KMS-11 (cell line): ENCODE data around the gene GRAMD4.

ENCODE experiments used
- H2AFZ ChIP-seq: fragments of 200-600 bp; sonication (generic); 2 replicates; pipeline ENCODE4 v1.6.1; 2016; ENCODE audit warnings: antibody characterized with exemption, mixed run types, low read depth
- H3K27ac ChIP-seq: fragments of 200-600 bp; sonication (generic); 2 replicates; pipeline ENCODE4 v1.6.1; 2016; ENCODE audit warnings: mild to moderate bottlenecking, mixed run types
- H3K27me3 ChIP-seq: fragments of 200-600 bp; sonication (generic); 2 replicates; pipeline ENCODE4 v1.6.1; 2017; ENCODE audit warnings: mild to moderate bottlenecking, low read depth, mixed run types, moderate library complexity; ENCODE audit not compliant: insufficient read depth
- H3K36me3 ChIP-seq: fragments of 200-600 bp; sonication (generic); 2 replicates; pipeline ENCODE4 v1.6.1; 2017; ENCODE audit warnings: mild to moderate bottlenecking, mixed run types; ENCODE audit not compliant: insufficient read depth
- H3K4me1 ChIP-seq: fragments of 200-600 bp; sonication (generic); 2 replicates; pipeline ENCODE4 v1.6.1; 2016; ENCODE audit warnings: mild to moderate bottlenecking, low read depth, mixed run types; ENCODE audit not compliant: poor library complexity, severe bottlenecking
- H3K4me2 ChIP-seq: fragments of 200-600 bp; sonication (generic); 2 replicates; pipeline ENCODE4 v1.7.0; 2016; ENCODE audit warnings: mild to moderate bottlenecking, mixed run types
- H3K4me3 ChIP-seq: fragments of 200-600 bp; sonication (generic); IDR thresholded peaks from 2 replicates; pipeline ENCODE4 v1.6.1; 2017; ENCODE audit warnings: low read depth, low read length, mixed read lengths; ENCODE audit not compliant: insufficient read depth
- H3K79me2 ChIP-seq: fragments of 200-600 bp; sonication (generic); 2 replicates; pipeline ENCODE4 v1.6.1; 2016; ENCODE audit warnings: low read depth, mixed run types; ENCODE audit not compliant: insufficient read depth
- H3K9ac ChIP-seq: fragments of 200-600 bp; sonication (generic); 2 replicates; pipeline ENCODE4 v1.6.1; 2016; ENCODE audit warnings: mild to moderate bottlenecking, mixed run types
- H4K20me1 ChIP-seq: fragments of 200-600 bp; sonication (generic); 2 replicates; pipeline ENCODE4 v1.6.1; 2016; ENCODE audit warnings: mild to moderate bottlenecking, mixed run types; ENCODE audit not compliant: insufficient read depth
- TF ChIP-seq, protein P1 (sequence below): fragments of 200-600 bp; sonication (generic); conservative IDR thresholded peaks from 2 replicates; pipeline ENCODE4 v1.6.1; 2017; ENCODE audit warnings: low read depth, mild to moderate bottlenecking, antibody characterized with exemption, low read length, moderate library complexity, mixed read lengths

GRAMD4 gene

DNA sequence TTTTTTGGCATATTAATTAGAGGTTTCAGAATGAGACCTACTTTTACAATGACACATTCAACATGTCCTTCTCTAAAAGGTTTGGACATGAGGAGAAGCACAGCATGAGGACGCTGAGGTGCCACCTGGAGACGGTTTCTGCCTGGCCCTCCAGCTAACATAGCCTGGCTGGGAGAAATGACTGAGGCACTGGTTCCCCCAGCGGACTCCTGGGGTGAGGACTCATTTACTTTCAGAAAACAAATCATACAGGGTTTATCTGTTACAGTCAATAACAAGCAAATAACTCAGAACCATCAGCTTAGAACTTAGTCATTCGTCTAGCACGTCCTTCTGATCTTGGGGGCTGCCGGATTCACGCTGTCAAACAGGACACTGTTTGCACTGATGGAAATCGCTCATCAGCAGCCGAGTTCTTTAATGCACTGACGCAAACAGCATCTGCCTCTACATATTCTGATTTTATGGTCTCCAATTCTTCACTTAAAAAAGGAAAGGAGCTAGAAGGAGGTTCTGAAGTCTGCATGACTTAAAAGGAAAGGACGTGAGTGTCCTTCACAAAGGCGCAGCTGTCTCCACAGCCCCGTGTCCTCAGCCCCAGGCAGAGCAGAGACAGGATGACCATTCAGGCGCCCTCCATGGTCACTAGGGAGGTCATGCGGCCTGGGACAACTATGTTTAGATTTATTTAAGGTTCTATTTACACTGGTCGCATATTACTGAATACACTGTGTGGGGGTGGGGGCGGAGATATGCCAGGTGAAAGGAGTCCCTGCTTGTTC lies 73.6 kb downstream of the GRAMD4 start:
- H4K20me1 ChIP-seq = no peaks in the 10 kb centered on the region
- no peaks in the 10 kb centered on the region for H3K4me1 ChIP-seq
- H3K9ac ChIP-seq = no peak overlapping the region
- no peaks in the 10 kb centered on the region for H3K36me3 ChIP-seq
- H3K27ac ChIP-seq = no peak overlapping the region
- H3K4me3 ChIP-seq = no peak overlapping the region
- TF ChIP-seq, protein P1, sequence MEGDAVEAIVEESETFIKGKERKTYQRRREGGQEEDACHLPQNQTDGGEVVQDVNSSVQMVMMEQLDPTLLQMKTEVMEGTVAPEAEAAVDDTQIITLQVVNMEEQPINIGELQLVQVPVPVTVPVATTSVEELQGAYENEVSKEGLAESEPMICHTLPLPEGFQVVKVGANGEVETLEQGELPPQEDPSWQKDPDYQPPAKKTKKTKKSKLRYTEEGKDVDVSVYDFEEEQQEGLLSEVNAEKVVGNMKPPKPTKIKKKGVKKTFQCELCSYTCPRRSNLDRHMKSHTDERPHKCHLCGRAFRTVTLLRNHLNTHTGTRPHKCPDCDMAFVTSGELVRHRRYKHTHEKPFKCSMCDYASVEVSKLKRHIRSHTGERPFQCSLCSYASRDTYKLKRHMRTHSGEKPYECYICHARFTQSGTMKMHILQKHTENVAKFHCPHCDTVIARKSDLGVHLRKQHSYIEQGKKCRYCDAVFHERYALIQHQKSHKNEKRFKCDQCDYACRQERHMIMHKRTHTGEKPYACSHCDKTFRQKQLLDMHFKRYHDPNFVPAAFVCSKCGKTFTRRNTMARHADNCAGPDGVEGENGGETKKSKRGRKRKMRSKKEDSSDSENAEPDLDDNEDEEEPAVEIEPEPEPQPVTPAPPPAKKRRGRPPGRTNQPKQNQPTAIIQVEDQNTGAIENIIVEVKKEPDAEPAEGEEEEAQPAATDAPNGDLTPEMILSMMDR = no peak
- no peaks in the 10 kb centered on the region for H3K79me2 ChIP-seq
- no peak overlapping the region for H2AFZ ChIP-seq
- no peak overlapping the region for H3K4me2 ChIP-seq
- H3K27me3 ChIP-seq = no peaks in the 10 kb centered on the region

DNA sequence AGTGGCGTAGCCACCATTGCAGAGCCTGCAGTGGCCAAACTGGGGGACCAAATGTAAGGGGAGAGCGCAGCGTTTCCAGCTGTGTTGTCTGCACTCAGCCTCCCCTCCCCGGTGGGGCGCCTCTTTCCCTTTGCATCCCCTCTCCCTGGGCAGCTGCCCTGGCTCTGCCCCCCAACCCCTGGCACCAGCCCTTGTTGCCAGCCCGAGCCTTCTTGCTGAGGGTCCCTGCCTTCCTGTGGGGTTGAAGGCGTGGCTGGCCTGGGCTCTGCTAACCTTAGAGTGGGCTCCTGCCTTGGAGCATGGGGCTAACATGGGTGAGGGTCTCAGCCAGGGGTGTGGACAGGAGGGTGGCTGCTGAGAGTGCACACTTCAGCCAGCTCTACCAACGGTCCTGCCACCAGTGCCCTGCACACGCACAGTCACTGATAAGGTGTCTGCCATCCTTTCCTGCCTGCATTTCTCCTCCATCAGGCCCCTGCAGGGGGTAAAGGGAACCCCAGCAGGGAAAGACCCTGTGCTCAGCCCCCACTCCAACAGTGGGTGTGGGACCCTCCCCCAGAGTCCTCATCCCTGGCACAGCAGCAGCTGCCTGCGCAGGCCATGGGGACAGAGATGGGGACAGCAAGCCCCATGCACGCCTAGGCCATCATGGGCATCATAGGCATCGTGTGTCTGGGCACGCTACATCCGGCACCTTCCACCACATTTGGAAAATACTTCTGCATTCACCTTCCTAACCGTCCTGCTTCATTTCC lies 74.4 kb downstream of the GRAMD4 start:
- H3K36me3 ChIP-seq = no peaks in the 10 kb centered on the region
- no peak overlapping the region for H3K9ac ChIP-seq
- no peaks in the 10 kb centered on the region for H3K27me3 ChIP-seq
- H3K4me1 ChIP-seq = no peaks in the 10 kb centered on the region
- H4K20me1 ChIP-seq = no peaks in the 10 kb centered on the region
- H3K4me3 ChIP-seq = no peak overlapping the region
- no peaks in the 10 kb centered on the region for H3K79me2 ChIP-seq
- H3K27ac ChIP-seq = no peak overlapping the region
- TF ChIP-seq, protein P1 = no peak
- no peak overlapping the region for H2AFZ ChIP-seq
- H3K4me2 ChIP-seq = no peak overlapping the region

DNA sequence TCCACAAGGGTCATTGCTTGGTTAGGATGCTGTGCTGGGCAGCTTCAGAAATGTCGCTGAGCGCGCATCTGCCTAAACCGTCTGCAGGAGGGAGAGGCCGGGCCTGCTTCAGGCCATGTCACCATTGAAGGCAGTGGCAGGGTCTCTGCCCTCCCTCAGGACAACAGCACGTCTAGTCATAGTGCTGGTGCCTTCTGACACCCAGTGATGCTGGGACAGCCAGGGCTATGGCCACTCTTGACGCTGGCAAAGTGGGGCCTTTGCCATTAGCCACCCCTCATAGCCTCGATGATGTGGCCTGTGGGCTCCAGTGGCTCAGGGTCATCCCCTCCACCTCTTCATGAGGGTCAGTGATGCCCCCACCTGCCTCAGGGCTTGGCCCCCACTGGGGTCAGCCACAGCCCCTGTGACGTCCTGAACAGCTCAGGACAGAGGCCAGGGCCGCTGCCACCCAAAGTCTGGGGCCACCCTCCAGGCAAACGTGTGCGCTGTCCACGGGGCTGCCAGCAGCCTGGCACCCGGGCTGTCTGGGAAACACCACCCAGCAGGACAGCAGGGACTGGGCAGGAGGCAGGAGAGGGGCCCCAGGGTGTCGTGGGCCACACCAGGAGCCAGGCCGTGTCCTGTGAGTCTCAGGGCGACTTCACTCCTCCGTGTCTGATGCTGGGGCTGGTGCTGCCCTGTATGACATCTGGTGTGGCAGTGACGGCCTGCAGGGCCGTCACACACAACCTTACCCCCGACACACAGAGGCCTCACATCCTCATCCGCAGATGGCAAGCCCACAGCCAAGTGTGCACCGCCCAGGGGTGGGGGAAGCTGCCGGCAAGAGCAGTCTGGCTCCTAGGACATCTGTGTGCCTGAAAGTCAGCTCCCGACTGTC lies 75.4 kb downstream of the GRAMD4 start:
- H3K4me2 ChIP-seq = no peak overlapping the region
- no peak overlapping the region for H3K9ac ChIP-seq
- no peak overlapping the region for H3K27ac ChIP-seq
- TF ChIP-seq, protein P1 = no peak
- H3K4me3 ChIP-seq = no peak overlapping the region
- no peaks in the 10 kb centered on the region for H3K27me3 ChIP-seq
- H4K20me1 ChIP-seq = no peaks in the 10 kb centered on the region
- H2AFZ ChIP-seq = no peak overlapping the region
- H3K4me1 ChIP-seq = no peaks in the 10 kb centered on the region
- H3K79me2 ChIP-seq = no peaks in the 10 kb centered on the region
- no peaks in the 10 kb centered on the region for H3K36me3 ChIP-seq

DNA sequence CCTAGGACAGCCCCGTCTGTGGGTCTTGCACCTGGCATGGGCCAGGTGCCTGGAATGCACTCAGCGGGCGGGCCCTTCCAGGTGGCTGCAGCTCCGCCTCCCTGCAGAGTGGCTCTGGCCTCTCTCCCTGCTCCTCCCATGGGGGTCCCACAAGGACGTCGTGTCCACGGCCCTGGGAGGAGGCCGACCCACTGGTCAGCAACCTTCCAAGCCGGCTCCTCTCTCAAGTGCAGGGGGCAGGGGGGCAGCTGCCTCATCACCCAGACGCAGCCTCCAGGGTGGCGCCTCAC lies 76.0 kb downstream of the GRAMD4 start:
- Histone ChIP-seq H4K20me1 (no peaks in the 10 kb centered on the region), H3K27ac (no peak overlapping the region), H3K4me3 (no peak overlapping the region), H3K4me1 (no peaks in the 10 kb centered on the region), H3K9ac (no peak overlapping the region), H2AFZ (no peak overlapping the region), H3K4me2 (no peak overlapping the region), H3K27me3 (no peaks in the 10 kb centered on the region), H3K36me3 (no peaks in the 10 kb centered on the region), H3K79me2 (no peaks in the 10 kb centered on the region)
- TF ChIP-seq, protein P1 = no peak
